ENCODE data around the gene MAPK4.

GRCh38 chr18:50711386-50711785, 151.5 kb downstream of the MAPK4 start:
- TF ChIP-seq POLR2A (IDR thresholded peaks at IDR 0.05): no peak
- no peak for TF ChIP-seq CTCF (IDR thresholded peaks at IDR 0.05)
